LHCN-M2 (cell line): ENCODE measurements around the gene DHCR7. TPM values are rescaled to one million over a fixed set of nuclear protein-coding genes. Genes with fewer than 3 reads are reported as not detected.

Experiments used
- total RNA-seq: library from RNA; depleted of rRNA; stranded (reverse); fragments of >200 nt; gene quantifications from 2 replicates; pipeline ENCODE4 v1.2.3, GENCODE V29; 2014; rRNA removed

DHCR7 gene
- total RNA-seq, 1 experiment from 2014 or later: 36.2 TPM

Other genes starting within 250 kb of the DHCR7 start
- 0.51 and 2.6 TPM in 2 replicates for gene SHANK2, start 195.8 kb downstream of the DHCR7 start, total RNA-seq
- gene NADSYN1, start 4.8 kb upstream of the DHCR7 start, total RNA-seq: 46.1 and 48.2 TPM in 2 replicates
- not detected in 2 replicates for gene KRTAP5-7, start 78.9 kb upstream of the DHCR7 start, total RNA-seq
- not detected in 2 replicates for gene KRTAP5-8, start 89.6 kb upstream of the DHCR7 start, total RNA-seq
- gene KRTAP5-9, start 100.0 kb upstream of the DHCR7 start, total RNA-seq: not detected in 2 replicates
- gene KRTAP5-10, start 117.2 kb upstream of the DHCR7 start, total RNA-seq: 0.58 TPM in 1 of 2 replicates, not detected in the other
- not detected in 2 replicates for gene KRTAP5-11, start 134.5 kb upstream of the DHCR7 start, total RNA-seq